Activated T-cell treated with anti-CD3 and anti-CD28 coated beads, Interleukin-2, amount 50 U/mL, for 48 hours (primary cell): ENCODE results near the gene DMRT1.

Source experiments
- DNase-seq, 2 experiments: peaks; one replicate each; pipeline ENCODE4 v3.0.0-alpha.2; 2020

The DMRT1 gene

DNA sequence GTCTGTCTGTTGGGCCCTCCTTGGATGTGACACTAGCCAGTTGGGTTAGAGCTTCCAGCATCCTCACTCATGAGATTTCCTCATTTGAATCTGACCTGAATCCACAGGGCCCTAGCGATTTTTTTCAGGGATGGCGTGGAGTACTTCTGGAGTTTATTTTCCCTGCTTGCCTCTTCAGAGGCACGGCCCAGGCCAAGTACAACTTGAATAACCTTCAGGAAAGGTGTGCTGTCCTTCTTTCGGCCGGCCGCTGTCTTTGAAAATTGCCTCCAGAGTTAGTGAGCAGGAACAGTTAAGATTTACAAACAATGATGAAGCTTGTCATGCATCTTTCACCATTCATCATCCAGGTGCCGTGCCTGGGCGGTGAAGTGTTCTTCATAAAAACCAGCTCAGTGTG lies 85.5 kb downstream of the DMRT1 start:
- no peak for DNase-seq

DNA sequence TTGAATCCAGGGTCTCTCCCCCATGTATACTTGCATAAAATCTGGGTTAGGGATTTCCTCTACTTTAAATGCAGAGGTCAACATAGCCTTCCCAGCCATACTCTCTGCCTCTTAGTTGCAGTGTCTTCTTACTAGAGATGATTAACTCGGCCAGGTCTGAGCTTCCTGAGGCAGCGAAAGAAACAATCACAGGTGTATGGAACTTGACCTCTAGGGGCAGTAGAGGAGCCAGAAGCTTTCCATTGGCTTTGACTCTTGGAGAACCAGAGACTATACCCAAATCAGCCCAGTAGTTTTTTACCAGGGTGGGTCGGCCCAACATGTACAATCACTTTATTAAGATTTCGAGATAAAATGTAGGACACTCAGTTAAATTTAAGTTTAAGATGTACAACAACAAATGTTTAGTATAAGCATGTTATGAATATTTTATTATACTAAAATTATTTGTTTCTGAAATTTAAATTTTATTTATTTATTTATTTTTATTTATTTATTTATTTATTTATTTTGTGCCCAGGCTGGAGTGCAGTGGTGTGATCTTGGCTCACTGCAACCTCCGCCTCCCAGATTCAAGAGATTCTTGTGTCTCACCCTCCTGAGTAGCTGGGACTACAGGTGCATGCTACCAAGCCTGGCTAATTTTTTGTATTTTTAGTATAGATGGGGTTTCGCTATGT lies 87.0 kb downstream of the DMRT1 start:
- DNase-seq = no peak

DNA sequence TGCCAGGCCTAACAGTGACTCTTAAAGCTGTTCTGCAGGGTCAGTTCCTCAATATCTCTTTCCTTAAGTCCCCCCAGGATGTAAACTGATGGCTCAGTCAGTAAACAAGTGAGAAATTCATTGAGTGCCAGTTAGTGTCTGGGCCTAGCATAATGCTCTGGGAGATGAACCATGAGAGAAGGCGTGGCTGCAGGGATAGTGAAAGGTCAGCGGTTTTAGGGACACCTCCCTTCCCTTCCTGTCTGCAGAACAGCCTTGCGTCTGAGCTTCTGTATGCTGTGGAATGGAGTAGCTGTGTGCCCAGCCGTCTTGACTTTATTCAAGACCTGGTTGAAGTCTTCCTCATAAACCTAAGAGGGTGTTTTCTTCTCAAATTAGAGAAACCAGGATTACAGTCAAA lies 88.2 kb downstream of the DMRT1 start:
- no peak for DNase-seq

DNA sequence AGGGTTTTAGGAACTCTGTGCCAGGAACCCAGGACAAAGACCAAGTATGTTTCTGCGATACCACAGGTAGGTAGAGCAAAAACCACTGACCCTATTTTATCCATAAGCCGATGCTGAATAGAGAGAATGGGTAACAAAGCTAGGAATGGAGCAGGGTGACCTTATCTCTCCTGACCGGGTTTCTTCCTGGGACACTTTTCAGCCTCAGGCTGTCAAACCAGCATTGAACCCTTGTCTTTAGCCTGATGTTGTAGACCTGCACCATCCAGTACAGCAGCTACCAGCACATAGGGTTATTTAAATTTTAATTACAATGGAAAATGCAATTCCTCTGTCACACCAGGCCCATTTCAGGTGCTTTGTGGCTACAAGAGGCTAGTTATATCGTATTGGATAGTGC lies 91.9 kb downstream of the DMRT1 start:
- DNase-seq = no peak

DNA sequence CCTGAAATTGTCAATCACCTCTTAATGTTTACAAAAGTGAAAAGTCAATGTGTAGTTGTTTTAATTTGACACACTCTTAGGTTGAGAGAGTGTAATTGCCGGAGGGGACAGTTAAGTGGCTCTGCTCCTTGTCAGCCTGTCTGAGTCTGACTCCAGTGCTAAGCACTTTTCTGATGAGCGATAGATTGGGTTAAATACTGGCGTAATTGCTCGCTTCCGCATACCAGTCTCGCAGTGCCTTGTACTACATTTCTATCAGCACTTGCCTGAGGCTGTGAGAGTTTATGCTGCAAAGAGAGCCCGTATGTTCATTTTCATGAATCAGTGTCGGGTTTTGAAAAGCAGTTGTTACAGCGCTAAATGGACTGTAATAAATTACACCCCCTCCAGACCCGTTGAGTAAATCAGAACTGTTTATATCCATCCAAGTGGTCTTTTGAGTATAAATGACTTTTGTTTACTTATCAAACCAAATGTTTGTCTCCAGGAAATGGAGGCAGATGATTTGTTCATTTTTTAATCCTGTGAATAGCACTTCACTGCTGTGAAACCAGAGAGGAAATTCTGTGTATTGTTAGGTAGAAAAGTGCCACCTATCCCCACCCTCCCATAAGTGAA lies 94.0 kb downstream of the DMRT1 start:
- no peak for DNase-seq

DNA sequence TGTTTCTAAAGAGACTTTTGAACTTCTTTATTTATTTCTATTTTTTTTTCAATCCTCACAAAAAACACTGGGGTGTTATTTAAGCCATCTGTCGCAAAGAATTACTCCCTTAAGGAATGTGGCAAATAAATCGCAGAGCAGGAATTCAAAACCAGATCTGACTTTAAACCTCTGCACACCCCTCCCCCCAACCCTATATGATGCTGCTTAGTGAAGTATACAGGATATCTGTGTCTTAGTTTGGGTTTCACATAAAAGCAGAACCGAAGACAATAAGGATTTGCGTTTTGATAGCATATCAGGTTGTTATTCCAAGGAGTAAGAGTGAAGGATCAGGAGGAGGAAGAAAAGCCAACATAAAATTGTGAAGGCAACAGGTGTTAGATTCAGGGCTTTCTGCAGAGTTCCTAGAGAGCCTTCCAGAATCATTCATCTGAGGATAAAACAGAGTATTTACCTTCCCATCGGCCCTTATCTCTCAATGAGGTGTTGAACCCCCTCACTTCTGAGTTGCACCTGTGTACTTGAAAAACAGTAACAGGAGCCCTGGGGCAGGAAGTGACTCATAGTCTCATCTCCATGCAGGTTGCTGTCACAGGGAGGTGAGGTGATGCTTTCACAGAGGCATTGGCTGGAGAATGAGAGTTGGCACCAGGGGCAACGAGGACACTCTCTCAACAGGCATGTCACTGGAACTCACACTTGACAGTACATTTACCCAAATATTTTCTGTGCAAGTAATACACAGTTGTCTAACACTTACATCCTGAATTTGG lies 101.5 kb downstream of the DMRT1 start:
- DNase-seq = no peak

DNA sequence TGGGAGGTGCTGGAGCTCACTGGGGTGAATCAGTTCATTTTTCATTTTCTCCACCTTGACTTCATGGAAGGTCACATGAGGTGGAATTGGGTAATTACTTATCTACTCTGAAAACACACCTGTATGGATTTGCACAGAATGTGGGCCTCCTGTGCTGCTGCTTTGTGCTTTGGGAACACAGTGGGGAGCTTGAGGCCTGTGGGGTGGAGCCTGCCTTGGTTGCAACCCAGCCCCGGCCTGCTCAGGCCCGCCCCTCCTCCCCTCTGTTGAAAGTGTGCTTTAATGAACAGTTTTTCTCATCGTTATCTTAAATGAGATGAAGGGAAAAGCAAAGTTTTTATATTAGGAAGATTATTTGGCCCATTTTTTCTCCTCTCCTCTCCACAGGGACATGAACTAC lies 106.5 kb downstream of the DMRT1 start:
- no peak for DNase-seq

DNA sequence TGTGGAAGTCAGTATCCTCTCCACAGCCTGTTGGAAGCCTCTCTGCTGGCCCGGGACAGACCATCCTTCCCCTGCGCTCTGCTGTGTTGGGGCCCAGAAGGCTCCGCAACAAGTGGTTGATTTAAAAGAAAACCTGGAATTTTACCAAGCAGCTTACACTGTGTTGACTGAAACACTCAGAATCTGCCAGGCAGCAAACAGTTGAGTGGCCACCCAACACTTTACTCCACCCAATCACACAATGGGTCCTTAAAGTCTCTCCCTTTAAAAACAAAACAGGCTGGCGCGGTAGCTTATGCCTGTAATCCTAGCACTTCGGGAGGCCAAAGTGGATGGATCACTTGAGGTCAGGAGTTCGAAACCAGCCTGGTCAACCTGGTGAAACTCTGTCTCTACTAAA lies 107.0 kb downstream of the DMRT1 start:
- DNase-seq = no peak

DNA sequence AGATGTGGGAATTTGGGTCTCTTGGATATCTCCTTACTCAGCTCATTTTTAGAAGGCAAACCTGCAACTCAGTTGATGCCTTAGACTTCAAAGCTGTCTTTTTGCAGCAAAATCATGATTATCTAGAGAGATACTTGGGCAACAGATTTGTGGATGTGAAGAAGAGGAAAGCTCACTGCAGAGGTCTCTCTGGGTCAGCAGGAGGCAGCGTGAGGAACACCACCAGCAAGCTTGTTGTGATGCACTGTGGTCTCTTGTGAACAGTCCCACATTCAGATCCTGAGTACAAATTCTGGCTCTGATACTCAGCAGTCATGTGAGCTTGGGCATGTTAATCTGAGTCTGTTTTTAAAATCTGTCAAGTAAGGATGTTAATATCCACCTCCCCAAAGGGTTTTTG lies 108.6 kb downstream of the DMRT1 start:
- no peak for DNase-seq

DNA sequence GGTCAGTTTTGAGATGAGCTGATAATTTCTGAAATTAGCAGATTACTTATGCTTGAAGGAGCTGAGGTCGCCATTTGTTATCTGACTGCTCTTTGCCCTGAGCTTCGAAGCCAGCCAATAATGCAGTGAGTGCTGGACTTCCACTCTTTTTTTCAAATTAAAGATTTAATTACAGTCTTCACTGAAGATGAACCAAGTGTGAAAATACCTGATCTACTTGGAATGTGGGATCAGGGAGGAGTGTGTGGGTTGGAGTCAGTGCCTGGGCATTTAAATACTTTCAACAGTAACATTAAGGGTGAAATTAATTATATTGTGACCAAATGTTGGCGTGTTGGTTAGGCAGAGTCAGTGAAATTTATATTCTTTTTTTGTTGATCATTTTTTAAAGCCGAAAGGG lies 111.0 kb downstream of the DMRT1 start:
- no peak for DNase-seq

DNA sequence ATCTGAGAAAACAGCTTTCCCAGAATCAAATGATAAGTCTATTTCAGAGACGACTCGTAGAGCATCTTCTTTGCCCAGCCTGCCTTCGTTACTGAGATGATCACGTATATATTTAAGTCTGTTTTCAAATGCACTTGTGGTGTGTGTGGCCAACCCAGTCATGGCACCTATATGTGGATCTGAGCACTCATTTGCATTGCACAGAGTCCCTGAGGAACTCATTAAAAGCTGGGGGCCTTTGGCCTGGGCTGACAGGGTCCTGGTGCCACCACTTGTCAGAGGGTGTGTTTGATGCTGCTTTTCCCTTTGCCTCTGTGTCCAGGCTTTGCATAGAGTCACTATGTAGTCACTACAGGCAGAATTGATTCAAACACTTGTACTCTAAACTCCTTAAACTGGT lies 117.6 kb downstream of the DMRT1 start:
- DNase-seq = no peak

DNA sequence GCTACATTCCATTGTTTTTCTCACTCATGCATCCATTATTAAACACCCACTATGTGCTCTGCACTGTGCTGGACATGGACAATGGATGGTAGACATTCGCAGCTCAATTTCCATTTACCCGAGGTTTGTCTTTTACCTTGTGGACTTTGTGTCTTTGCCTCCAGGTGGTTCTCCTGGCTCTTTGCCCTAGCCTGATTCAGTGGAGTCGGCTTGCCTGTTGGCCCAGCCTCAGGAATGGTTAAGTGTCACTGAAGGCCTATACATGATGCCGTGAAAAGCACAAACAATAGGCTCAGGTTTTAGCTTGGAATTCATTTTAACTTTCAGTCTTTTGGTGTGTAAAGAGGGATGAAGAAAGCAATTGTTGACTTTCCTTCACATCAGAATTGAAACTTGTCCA lies 118.4 kb downstream of the DMRT1 start:
- DNase-seq = no peak

DNA sequence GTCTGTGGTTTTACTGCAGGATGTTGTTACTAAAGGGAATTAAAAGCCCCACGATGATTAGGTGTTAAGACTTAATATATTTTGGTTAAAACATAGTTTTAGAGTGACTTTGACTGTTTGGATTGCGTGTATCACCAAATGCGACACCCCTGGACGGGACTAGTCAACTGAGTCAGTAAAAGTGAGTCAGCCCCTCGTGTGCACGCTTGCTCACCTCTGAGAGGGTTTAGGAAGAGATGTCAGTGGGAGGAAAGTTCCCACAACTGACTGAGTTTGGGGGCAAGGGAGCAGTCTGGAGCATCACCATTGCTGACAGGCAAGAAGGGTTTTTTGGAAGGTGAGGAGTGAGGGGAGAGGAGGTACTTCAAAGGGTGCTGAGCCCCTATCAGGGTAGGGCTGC lies 120.5 kb downstream of the DMRT1 start:
- no peak for DNase-seq

DNA sequence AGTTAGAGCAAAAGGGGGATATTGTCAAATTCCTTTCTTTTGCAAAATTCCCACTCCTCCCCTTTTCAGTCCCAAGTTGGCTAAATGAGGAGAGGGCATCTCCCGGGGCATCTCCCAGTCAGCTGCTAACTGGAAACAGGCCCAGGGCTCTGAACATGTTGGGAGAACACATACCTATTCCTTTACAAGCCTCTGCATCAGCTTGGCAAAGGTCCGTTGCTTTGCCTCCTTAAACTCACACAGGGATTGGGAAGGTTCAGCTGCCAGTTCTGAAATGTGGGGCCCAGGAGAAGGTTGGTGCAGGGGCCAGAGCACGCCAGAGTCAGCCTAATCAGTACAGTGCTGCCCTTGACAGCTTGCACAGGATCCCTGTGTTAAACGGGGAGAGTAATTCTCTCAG lies 124.0 kb downstream of the DMRT1 start:
- DNase-seq = no peak

DNA sequence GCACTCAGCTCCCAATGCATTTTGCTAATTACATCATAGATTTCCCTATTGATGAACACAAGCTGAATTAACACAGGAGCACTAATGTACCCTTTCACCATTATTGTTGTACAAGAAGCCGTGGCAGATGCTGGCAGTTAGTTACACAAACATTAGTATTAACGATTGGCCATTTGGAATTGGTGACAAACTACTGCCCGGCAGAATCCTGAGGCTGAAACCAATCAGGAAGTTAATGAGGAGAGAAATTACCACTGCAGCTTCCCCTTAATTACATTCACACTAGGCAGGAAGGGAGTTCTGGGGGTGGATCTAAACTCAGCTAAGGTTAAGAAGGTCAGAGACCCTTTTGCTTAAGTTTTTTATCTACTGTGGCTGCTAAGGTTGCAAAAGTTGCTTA lies 125.4 kb downstream of the DMRT1 start:
- no peak for DNase-seq

DNA sequence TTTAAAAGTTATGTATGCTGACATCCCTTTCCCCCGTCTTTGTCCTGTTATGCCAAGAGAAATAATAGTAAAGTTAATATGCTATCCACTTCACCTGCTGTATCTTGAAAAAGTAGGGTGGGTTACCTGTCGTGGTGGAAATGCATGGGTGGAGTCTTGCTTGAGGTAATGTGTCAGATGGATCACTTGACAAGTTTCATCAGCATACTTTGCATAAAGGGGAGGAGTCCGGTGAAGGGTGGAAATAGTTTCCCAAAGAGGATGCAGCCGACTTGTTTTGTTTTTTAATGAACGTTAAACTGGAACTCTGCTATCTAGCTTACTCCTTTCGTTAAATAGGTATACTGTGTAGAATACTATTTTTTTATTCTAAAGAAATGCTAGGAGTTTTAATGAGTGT lies 125.9 kb downstream of the DMRT1 start:
- no peak for DNase-seq

DNA sequence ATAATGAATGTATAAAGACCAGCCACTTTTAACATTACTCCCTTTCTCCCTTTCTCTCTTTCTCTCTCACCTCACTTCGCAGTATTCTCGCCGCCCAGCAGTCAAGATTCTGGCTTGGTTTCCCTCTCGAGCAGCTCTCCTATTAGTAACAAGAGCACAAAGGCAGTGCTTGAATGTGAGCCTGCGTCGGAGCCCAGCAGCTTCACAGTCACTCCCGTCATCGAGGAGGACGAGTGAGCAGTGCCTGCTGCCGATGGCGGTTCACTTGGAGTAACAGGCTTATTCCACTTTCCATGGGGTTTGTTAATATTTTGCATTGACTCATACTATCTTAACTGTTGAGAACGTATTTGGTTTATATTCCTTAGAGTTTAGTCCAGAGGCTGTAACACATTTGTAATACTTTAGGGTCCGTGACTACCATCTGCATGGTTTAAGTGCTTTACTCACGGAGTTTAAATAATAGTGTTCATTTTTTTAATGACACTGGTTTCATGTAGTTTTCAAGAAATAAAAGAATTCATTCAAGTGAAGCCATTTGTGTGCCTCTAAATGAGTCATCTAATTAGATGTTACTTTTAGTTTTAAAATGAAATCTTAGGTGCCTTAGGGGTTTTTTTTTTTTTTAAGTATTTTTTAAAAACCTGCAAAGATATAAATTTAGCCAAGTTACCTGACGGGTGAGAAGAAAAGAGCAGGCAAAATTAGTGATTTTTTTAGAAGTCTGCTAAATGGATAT lies 126.6 kb downstream of the DMRT1 start:
- DNase-seq = no peak

DNA sequence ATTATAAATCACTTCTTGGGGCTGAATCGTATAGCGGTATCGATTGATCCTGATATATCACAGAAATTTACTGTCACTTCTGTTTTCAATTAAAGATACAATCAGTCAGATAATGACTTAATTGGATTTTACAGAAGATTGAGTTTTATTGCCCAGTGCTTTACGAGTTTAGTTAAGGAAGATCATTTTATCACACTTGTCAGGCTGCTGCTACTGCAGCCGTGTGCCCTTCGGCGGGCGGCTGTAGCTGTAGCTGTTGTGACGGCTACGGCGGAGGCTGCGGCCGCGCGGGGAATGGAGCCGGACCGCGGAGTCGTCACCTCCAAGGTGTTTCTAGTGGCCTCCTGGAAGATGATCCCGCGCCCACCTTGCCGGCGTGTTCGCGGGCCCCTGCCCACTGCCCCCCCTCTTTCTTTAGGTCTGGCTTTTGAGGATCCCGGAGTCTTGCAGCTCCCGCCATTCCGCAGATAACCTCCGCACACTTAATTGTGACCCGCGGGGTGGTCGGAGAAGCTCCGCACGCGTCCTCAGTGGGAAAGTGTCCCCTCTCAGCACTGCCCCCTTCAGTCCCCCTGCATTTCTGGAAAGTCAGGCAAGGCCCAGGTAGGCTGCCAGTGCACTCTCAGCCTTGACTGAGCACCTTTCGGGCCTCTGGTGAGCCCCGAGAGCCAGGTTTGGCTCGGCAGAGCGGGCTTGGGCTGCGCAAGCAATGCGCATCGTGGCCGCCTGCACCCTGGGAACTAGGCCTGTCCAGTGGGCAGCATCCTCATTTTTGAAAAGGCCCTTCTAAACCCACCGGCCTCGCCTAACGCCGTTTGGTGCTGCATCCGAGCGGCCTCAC lies 128.0 kb downstream of the DMRT1 start:
- peak; percentile 19 to 23 for DNase-seq

DNA sequence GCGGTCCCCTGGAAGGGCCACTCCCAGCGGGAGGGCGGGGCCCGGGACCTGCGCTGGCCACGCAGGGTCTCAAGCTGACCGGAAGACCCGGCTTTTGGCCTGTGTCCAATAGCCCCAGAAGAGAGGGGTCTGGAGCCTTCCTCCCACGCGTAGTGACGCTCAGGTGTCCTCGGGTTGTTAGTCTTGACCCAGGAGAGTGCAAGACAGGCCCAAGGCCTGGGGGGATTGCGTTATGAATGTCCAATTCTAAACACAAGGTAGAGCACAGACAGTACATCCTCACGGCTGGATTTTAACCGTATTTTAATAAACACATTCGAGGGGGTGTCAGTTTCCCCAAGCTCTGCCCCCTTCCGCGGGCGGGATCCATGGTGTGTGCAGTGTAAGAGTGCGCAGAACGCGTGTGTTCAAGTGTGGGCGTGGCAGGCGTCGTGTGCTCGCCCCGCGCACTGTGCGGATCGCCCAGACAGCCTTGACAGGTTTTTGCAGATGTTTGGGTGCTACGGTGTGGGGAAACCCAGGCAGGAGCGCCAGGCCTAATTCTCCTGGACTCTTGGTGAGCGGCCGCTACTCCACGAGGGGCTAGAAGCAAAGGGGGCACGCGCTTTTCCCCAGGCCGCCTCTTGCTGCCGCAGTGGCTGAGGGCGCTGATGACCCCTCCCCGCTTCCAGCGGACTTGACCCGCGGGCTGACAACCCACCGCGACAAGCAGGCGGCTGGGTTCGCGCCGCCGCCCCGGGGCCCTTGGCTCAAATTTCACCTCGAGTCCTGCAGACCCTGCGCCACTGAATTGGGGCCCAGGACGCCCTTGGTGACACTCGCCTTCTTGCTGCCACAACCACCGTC lies 128.9 kb downstream of the DMRT1 start:
- DNase-seq = no peak

DNA sequence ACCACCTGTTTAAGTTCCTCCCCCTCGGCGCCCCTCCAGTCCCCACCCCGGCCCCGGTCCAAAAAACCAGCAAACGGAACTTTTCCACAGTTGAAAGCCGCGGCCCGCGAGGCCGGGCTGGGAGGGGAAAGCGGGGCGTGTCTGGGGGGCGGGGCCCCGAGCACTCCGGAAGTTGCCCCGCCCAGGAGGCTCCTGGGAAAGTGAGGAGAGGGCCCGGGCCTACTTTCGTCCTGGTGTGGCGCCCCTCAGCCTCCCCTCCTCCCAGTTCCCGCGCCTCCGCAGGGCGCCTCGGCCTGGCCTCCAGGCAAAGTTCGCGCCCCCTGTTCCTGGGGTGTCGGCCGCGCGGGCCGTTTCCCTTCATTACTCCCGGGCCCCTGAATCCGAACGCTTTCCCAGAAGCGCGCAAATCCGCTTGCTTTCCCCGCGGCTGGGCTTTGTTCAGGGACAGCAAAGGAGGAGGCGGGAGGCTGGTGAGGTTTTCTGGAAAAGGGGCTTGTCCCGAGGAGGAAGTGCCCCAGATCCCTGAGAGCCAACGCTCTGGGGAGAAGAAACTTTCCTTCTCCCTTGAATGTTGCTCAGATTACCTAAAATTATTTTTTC lies 130.5 kb downstream of the DMRT1 start:
- DNase-seq = peak; percentile 38 to 45
